Frontal cortex (tissue), 4 donors: Measurements from ENCODE around the gene DIPK1B. TPM values are rescaled to one million over a fixed set of nuclear protein-coding genes. Genes with fewer than 3 reads are reported as not detected.
"Not testable (repeated sequence)": the region's sequence is repeated elsewhere in the genome, so short reads cannot be mapped to it uniquely, and the experiment has no call there.

Experiments used
- DNase-seq, 2 donors: peaks; one replicate each; pipeline ENCODE4 v3.0.0; 2012; ENCODE audit warnings: low spot score in 2 of 2
- FAIRE-seq: peaks from 2 replicates; lab custom pipeline; 2012; peaks lifted over from hg19 to GRCh38; lab: Jason Lieb, UNC
- total RNA-seq: library from RNA; depleted of rRNA; stranded (reverse); fragments of >200 nt; gene quantifications from one replicate; pipeline ENCODE4 v1.2.3, GENCODE V29; 2014
- donor health status: control.
- donor health status: control.
- donor health status: control.

DIPK1B gene
- total RNA-seq, 1 donor from 2014 or later = 26.9 TPM

- no peak for DNase-seq
- FAIRE-seq = no peak
These were observed 16.4 kb upstream of the DIPK1B start for GRCh38 chr9:136695955-136696354.

GRCh38 chr9:136696502-136696901 is 15.9 kb upstream of the DIPK1B start:
- no peak for FAIRE-seq

DNA sequence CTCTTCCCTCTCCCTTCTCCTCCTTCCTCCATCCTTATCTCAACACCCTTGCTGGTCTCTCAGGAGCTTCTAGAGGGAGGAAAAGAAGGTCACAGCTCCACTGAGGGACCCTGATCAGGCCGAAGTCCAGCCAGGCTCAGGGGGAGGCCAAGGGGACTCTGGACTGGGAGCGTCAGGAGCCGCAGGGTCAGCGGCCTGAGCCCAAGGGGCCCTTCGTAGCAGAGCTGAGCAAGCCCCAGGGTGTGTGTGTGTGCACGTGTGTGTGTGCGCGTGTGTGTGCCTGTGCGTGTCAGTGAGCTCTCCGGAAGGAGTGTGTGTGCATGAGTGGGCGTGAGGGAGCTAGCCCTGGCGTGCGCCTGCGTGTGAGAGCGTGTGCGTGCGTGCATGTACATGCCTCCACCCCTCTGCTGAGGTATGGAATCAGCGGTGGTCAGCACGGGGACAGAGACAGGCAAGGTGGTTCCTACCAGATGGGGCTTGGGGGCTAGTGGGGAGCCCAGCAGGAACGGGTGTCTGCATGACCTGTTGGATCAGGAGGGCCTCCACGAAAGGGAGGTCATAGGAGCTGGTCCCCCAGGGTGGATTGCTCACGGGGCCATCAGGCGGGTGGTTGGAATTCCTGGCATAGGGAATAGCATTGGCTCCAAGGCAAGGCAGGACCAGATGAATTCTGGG is 15.1 kb upstream of the DIPK1B start:
- no peak for DNase-seq
- FAIRE-seq = no peak

More at GRCh38 chr9:136696502-136696901, 15.9 kb upstream of the DIPK1B start:
- DNase-seq = no peak

GRCh38 chr9:136697821-136698526 is 14.4 kb upstream of the DIPK1B start:
- FAIRE-seq (no peak), DNase-seq (no peak)

- FAIRE-seq = no peak
- DNase-seq = no peak
These were observed 13.6 kb upstream of the DIPK1B start for GRCh38 chr9:136698635-136699246.

GRCh38 chr9:136700304-136700703 is 12.1 kb upstream of the DIPK1B start:
- no peak for DNase-seq
- FAIRE-seq = no peak

DNA sequence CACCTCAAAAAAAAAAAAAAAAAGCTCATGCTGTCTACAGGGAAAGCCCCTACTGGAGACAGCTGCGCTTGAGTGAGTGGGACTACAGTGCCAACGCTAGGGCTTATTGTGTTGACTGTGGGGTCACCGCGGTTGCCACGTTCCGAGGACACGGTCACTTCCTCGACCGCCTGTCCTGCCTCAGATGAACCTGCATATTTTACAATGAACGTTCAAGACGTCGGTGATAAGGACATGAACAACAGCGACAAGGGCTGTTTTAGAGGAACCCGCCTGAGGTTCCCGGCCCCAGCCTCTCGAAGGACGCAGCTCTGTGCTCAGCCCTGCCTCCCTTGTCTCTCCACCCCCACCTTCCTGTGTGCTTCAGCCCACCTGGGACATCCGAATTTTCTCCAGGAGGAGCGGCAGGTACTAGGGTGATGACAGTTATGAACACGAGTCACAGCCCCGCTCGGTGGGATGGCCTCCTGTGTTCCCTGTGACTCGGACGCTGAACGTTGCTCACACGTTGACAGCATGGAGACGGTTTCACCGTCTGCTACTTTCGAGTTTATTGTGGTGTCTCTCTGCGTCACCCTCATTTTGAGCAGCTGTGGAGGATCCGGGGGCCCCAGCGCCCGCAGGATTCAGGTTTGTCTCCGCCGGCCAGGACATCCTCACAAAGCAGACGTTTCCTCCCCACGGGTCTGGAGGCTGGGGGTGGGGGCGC is 11.3 kb upstream of the DIPK1B start:
- DNase-seq = no peak
- FAIRE-seq = no peak

GRCh38 chr9:136701668-136702053 is 10.7 kb upstream of the DIPK1B start:
- FAIRE-seq = no peak
- DNase-seq = no peak

GRCh38 chr9:136703276-136703860 is 9.0 kb upstream of the DIPK1B start:
- FAIRE-seq (no peak), DNase-seq (no peak)

DNA sequence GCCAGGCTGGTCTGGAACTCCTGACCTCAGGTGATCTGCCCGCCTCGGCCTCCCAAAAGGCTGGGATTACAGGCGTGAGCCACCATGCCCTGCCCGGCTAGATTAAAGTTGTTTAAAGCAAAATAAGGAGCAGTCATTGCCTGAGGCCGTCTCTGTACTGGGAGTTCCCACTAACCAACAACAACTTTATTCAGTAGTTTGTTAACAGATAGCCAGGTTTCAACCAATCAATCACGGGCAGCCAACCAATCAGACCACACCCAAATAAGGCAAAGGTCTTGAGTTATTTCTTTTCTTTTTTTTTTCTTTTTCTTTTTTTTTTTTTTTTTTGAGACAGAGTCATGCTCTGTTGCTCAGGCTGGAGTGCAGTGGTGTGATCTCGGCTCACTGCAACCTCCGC is 7.6 kb upstream of the DIPK1B start:
- DNase-seq, FAIRE-seq: not testable (repeated sequence)

- DNase-seq (no peak), FAIRE-seq (no peak)
These were observed 6.8 kb upstream of the DIPK1B start for GRCh38 chr9:136705564-136705963.

DNA sequence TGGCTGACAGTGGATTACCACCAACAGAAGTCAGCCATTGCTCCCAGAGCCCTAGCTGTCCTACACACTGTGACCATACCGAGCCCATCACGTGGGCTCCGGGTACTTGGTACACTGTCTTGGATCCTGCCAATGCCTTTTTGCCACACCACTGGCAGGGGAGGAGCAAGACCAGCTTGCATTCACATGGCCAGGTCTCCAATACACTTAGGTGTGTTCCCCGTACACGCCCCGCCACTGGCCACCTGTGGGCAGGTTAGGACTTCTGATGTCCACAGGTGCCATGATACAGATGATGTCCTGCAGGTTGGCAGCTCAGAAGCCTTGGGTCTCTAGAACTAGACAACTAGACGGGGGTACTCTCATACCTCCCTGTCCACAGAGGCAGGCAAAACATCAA is 5.4 kb upstream of the DIPK1B start:
- FAIRE-seq = no peak
- no peak for DNase-seq

- DNase-seq (no peak), FAIRE-seq (no peak)
These were observed 4.4 kb upstream of the DIPK1B start for GRCh38 chr9:136707849-136708517.

DNA sequence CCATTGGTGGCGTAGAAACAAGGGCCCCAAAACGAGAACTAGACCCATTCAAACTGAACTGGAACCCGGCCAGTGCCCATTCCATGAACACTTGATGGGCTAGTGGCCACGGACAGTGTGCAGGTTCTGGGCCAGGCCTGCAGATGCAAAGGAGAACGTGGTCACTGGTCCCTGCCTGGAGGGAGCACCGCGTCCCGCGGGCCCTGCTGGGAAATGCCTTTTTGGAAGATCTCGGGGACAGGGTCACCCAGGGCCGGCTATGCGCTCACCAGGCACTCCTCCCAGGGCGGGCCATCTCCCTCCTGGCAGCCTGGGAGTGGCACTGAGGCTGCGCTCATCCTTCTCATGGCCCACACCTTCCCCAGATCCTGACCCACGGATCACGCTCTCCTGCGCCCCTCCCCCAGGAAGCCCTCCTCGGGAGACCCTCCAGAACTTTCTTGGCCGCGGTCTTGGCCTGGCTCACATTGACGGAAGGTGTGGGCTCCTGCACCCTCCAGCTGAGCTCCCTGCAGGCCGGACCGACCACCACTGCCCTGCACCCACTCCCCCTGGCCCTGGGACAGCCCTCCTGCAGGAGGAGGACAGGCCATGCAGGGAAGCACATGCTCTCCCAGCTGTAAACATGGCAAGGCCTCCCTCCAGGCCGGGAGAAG is 2.8 kb upstream of the DIPK1B start:
- DNase-seq (no peak), FAIRE-seq (no peak)

GRCh38 chr9:136710543-136710942 is 1.8 kb upstream of the DIPK1B start:
- no peak for DNase-seq
- FAIRE-seq = no peak

DNA sequence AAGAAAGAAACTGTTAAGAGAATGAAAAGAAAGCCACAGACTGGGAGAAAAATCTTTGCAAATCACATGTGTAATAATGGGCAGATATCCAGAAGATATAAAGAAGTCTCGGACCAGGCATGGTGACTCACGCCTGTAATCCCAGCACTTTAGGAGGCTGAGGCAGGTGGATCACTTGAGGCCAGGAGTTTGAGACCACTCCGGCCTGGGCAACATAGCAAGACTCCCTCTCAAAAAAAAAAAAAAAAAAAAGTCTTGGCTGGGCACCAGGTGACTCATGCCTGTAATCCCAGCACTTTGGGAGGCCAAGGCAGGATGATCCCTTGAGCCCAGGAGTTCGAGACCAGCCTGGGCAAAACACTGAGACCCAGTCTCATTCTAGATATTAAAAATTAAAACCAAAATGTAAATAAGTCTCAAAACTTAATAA is 1.1 kb upstream of the DIPK1B start:
- DNase-seq, FAIRE-seq: not testable (repeated sequence)

DNA sequence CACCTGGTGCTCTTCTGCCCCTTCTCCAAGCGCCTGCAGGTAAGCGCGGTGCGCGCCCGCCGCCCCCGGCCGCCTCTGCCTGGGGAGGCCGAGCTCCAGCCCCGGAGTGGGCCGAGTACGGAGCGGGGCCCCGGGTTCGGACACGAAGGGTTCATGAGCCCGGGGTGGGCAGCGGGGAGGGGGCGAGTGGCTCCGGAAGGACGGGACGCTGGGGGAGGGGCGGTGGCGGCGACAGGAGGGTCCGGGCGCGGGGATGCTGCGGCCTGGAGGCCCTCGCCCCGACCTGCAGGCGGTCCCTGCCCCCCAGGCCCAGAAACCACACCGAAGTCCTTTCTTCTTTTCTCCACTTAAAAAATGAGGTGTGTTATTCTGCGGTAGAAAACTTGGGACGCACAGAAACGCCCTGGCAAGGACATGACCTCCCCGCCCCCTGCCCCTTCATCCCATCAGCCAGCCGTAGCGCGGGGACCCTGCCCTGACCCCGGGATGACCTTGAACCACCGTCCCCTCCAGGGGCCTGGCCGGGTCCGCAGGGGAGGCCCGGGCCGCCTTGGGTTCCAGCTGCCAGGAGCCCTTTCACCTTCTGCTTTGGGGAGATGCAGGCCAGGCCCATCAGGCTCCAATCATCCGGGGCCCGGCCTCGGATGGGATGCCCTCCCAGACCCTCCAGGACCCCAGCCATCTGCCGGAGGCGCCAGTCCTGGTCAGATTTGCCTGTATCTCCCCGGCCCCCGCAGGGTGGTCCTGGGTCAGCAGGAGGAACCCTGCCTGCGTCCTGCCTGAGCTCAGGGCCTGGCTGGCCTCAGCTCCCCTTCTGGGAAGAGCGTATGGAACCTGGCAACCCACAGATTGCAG is 545 bp downstream of the DIPK1B start:
- no peak for FAIRE-seq
- DNase-seq = no peak

- DNase-seq (peak in 1 of 2 donors; percentile 63), FAIRE-seq (no peak)
These were observed 1.2 kb downstream of the DIPK1B start for GRCh38 chr9:136713550-136713949.
